ENCODE data around the gene SFMBT2. TPM values are rescaled to one million over a fixed set of nuclear protein-coding genes. Genes with fewer than 3 reads are reported as not detected.

SFMBT2 gene
- total RNA-seq, 4 donors from 2014 or later, result 1.2 to 5.5 (median 3.2) TPM

GRCh38 chr10:7281429-7281828 is 129.4 kb downstream of the SFMBT2 start:
- 83% methylated on average over 6 of the region's 6 CpGs for WGBS
- no peaks in the 10 kb centered on the region for H3K36me3 ChIP-seq
- H3K27ac ChIP-seq, result no peak overlapping the region
- no peaks in the 10 kb centered on the region for H3K4me1 ChIP-seq
- TF ChIP-seq EP300 (IDR thresholded peaks at IDR 0.05), result no peak
- TF ChIP-seq POLR2A (IDR thresholded peaks at IDR 0.05), result no peak
- TF ChIP-seq CTCF (IDR thresholded peaks at IDR 0.05), result no peak
- H3K9me3 ChIP-seq, result no peaks in the 10 kb centered on the region
- H3K4me3 ChIP-seq, result no peak overlapping the region
- no peaks in the 10 kb centered on the region for H3K27me3 ChIP-seq
- DNase-seq (ENCODE audit: low spot score in 2 of 2), result no peak

- no peak overlapping the region for H3K4me3 ChIP-seq
- no peak for DNase-seq (ENCODE audit: low spot score in 2 of 2)
- no peaks in the 10 kb centered on the region for H3K27me3 ChIP-seq
- no peaks in the 10 kb centered on the region for H3K4me1 ChIP-seq
- H3K27ac ChIP-seq, result no peak overlapping the region
- TF ChIP-seq POLR2AphosphoS5 (IDR thresholded peaks at IDR 0.05), result no peak
- no peak for TF ChIP-seq POLR2A (IDR thresholded peaks at IDR 0.05)
- TF ChIP-seq EP300 (IDR thresholded peaks at IDR 0.05), result no peak
- TF ChIP-seq CTCF (IDR thresholded peaks at IDR 0.05), result no peak
- WGBS, result 75% methylated on average over 5 of the region's 5 CpGs
- H3K9me3 ChIP-seq, result no peaks in the 10 kb centered on the region
- no peaks in the 10 kb centered on the region for H3K36me3 ChIP-seq
Measured at GRCh38 chr10:7279303-7279702, 131.5 kb downstream of the SFMBT2 start.

DNA sequence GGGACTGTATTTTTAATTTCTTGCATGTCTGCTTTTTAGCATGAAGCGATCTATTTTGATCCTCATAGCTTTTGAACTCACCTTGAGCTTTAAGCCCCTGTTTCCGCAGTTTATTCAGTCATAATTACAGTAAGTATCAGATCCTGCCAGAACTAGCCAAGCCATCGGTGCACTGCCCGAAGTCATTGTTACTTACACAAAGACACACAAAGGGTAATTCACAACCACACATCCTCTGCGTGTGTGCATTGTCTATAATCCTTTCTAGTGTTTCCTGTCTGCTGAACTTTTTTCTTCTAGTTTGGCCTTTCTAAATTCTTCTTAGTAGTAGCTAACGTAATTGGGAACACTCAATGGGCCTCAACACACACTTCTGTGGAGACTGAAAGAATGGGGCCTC is 133.0 kb downstream of the SFMBT2 start:
- H3K4me1 ChIP-seq, result no peaks in the 10 kb centered on the region
- TF ChIP-seq CTCF (IDR thresholded peaks at IDR 0.05), result no peak
- TF ChIP-seq EP300 (IDR thresholded peaks at IDR 0.05), result no peak
- no peak for TF ChIP-seq POLR2A (IDR thresholded peaks at IDR 0.05)
- TF ChIP-seq POLR2AphosphoS5 (IDR thresholded peaks at IDR 0.05), result no peak
- no peak overlapping the region for H3K27ac ChIP-seq
- H3K4me3 ChIP-seq, result no peak overlapping the region
- no peaks in the 10 kb centered on the region for H3K9me3 ChIP-seq
- H3K27me3 ChIP-seq, result no peaks in the 10 kb centered on the region
- WGBS, result 79% methylated on average over 6 of the region's 6 CpGs
- DNase-seq (ENCODE audit: low spot score in 2 of 2), result no peak
- no peaks in the 10 kb centered on the region for H3K36me3 ChIP-seq

DNA sequence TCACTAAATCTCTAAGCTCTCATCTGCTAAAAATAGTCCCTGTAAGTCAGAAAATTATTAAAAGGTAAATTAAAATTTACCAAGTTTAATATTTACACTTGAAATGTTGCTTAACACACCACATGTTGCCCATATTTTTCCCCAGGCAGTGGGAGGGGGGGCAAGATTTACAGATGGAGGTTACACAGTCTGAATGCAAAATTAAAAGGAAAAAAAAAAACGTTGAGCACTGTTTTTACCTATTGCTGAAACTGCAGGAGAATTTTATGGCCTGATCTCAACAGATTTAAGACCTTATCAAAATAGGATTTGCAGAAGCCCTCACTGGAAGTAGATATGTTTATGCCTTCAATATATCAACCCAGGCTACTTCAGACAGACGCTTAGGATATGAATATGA is 133.4 kb downstream of the SFMBT2 start:
- TF ChIP-seq POLR2AphosphoS5 (IDR thresholded peaks at IDR 0.05) (no peak), POLR2A (IDR thresholded peaks at IDR 0.05) (no peak), EP300 (IDR thresholded peaks at IDR 0.05) (no peak), CTCF (IDR thresholded peaks at IDR 0.05) (no peak)
- no peaks in the 10 kb centered on the region for H3K36me3 ChIP-seq
- no peaks in the 10 kb centered on the region for H3K27me3 ChIP-seq
- H3K4me3 ChIP-seq, result no peak overlapping the region
- H3K27ac ChIP-seq, result no peak overlapping the region
- WGBS, result 58% methylated on average over 2 of the region's 2 CpGs
- DNase-seq (ENCODE audit: low spot score in 2 of 2), result no peak
- H3K4me1 ChIP-seq, result no peaks in the 10 kb centered on the region
- H3K9me3 ChIP-seq, result no peaks in the 10 kb centered on the region

DNA sequence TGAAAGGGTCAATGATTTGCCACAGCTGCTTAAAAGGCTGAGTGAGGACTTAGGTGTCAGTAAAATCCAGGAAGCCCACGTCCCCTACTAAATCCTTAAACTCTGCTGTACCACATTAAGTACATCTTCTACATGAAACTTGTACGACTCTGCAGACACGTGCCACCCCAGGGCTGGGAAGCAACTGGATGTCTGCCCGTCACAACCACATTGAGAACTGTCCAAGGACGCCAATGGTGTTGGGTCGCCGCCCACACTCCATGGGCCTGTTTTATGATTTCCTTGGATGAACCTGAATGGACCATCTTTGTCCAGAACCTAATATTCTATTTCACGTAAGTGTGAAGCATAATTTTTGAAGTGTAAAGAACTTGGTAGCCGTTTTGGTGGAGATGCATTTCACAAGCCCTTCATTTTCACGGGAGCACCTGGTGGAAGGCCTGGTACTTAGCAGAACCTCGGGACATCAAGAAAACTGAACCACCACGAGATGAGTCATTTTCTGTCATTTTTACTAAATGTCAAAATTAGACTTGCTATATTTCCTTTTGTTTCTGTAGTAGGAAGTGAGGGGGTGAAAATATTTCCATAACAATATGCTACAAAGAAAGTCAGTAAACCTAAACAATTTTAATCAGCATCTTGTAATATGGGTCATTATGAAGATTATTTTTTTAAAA is 134.9 kb downstream of the SFMBT2 start:
- DNase-seq (ENCODE audit: low spot score in 2 of 2), result no peak
- Histone ChIP-seq H3K36me3 (no peaks in the 10 kb centered on the region), H3K27ac (no peak overlapping the region), H3K27me3 (no peaks in the 10 kb centered on the region), H3K4me3 (no peak overlapping the region), H3K4me1 (no peaks in the 10 kb centered on the region), H3K9me3 (no peaks in the 10 kb centered on the region)
- 72% methylated on average over 12 of the region's 12 CpGs for WGBS
- no peak for TF ChIP-seq CTCF (IDR thresholded peaks at IDR 0.05)
- TF ChIP-seq POLR2AphosphoS5 (IDR thresholded peaks at IDR 0.05), result no peak
- TF ChIP-seq EP300 (IDR thresholded peaks at IDR 0.05), result no peak
- no peak for TF ChIP-seq POLR2A (IDR thresholded peaks at IDR 0.05)

All from suprapubic skin (tissue), 4 donors.